ENCODE data around the gene PLCH2. TPM values are rescaled to one million over a fixed set of nuclear protein-coding genes. Genes with fewer than 3 reads are reported as not detected.

PLCH2 gene
- total RNA-seq, 1 donor from 2014 or later, result 3.8 TPM

DNA sequence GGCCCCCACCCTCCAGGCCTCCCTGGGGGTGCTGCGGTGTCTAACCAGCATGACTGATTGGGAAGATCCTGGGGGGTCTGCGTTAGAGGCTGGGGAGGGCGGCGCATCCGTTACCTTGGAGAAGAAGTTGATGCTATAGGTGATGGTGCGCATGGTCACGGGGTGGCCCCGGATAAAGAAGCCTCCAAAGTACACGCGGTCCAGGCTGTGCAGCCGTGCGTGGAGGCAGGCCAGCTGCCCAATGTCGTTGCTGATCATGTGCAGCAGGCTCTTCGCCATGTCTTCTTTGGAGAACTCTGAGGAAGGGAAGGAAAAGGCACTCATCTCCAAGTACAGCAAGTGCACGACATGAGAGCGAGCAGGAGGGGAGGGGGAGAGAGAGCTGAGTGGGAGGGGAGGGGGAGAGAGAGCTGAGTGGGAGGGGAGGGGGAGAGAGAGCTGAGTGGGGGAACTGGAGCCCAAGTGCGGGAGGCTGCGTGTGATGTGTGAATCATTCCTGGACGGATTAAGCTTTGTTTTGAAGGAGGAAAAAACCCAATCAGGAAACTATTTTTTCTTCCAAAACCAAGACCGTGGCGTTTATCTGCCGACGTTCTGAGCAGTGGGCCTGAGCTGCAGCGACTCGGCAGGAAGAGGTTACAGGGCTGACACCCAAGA, 43.1 kb downstream of the PLCH2 start:
- no peaks in the 10 kb centered on the region for H3K9me3 ChIP-seq
- H3K36me3 ChIP-seq, result peaks cover 76% of the 10 kb centered on the region
- DNase-seq (no peak), ATAC-seq (no peak)
- no peaks in the 10 kb centered on the region for H3K27me3 ChIP-seq (ENCODE audit: low read depth)
- H3K27ac ChIP-seq, result no peak overlapping the region
- intact Hi-C loops (cut with DNase I), result no loop called here
- peaks cover 14% of the 10 kb centered on the region for H3K4me1 ChIP-seq
- TF ChIP-seq, protein P1, sequence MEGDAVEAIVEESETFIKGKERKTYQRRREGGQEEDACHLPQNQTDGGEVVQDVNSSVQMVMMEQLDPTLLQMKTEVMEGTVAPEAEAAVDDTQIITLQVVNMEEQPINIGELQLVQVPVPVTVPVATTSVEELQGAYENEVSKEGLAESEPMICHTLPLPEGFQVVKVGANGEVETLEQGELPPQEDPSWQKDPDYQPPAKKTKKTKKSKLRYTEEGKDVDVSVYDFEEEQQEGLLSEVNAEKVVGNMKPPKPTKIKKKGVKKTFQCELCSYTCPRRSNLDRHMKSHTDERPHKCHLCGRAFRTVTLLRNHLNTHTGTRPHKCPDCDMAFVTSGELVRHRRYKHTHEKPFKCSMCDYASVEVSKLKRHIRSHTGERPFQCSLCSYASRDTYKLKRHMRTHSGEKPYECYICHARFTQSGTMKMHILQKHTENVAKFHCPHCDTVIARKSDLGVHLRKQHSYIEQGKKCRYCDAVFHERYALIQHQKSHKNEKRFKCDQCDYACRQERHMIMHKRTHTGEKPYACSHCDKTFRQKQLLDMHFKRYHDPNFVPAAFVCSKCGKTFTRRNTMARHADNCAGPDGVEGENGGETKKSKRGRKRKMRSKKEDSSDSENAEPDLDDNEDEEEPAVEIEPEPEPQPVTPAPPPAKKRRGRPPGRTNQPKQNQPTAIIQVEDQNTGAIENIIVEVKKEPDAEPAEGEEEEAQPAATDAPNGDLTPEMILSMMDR (IDR thresholded peaks at IDR 0.05), result no peak
- H3K4me3 ChIP-seq, result no peak overlapping the region

GRCh38 chr1:2519729-2520128, 43.6 kb downstream of the PLCH2 start:
- no peak overlapping the region for H3K4me3 ChIP-seq
- H3K9me3 ChIP-seq, result no peaks in the 10 kb centered on the region
- DNase-seq, result no peak
- ATAC-seq, result no peak
- peaks cover 19% of the 10 kb centered on the region for H3K4me1 ChIP-seq
- no peak overlapping the region for H3K27ac ChIP-seq
- no peaks in the 10 kb centered on the region for H3K27me3 ChIP-seq (ENCODE audit: low read depth)
- peaks cover 72% of the 10 kb centered on the region for H3K36me3 ChIP-seq
- TF ChIP-seq, protein P1 (IDR thresholded peaks at IDR 0.05), result no peak
- intact Hi-C loops (cut with DNase I), result no loop called here

DNA sequence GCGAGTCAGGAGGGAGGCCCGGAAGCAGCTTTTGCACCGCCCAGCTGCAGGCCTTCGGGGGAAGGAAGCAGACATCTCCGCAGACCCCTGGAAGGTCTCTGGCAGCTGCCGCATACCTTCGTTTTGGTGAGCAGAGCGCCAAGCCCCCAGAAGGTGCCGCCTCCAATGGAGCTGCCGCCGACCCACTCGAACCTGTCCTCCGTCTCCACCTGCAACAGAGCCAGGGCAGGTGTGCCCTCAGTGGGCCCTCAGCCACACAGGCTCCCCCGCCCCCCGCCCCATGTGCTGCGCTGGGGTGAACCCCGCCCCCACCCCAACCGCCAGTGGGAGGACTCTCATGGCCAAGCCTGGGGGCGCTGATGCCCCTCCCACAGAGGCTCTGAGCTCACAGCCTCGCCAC, 44.1 kb downstream of the PLCH2 start:
- H3K4me3 ChIP-seq, result no peak overlapping the region
- H3K27me3 ChIP-seq (ENCODE audit: low read depth), result no peaks in the 10 kb centered on the region
- intact Hi-C loops (cut with DNase I), result no loop called here
- TF ChIP-seq, protein P1 (IDR thresholded peaks at IDR 0.05), result no peak
- no peak overlapping the region for H3K27ac ChIP-seq
- peaks cover 67% of the 10 kb centered on the region for H3K36me3 ChIP-seq
- H3K9me3 ChIP-seq, result no peaks in the 10 kb centered on the region
- peaks cover 24% of the 10 kb centered on the region for H3K4me1 ChIP-seq
- ATAC-seq (no peak), DNase-seq (no peak)

- DNase-seq (no peak), ATAC-seq (no peak)
- TF ChIP-seq, protein P1 (IDR thresholded peaks at IDR 0.05), result no peak
- intact Hi-C loops (cut with DNase I), result no loop called here
- no peaks in the 10 kb centered on the region for H3K9me3 ChIP-seq
- no peak overlapping the region for H3K4me3 ChIP-seq
- peaks cover 30% of the 10 kb centered on the region for H3K4me1 ChIP-seq
- H3K27me3 ChIP-seq (ENCODE audit: low read depth), result no peaks in the 10 kb centered on the region
- peaks cover 62% of the 10 kb centered on the region for H3K36me3 ChIP-seq
- no peak overlapping the region for H3K27ac ChIP-seq
Observed at GRCh38 chr1:2520806-2521205, 44.7 kb downstream of the PLCH2 start.

GRCh38 chr1:2522230-2522629, 46.1 kb downstream of the PLCH2 start:
- DNase-seq (no peak), ATAC-seq (no peak)
- TF ChIP-seq, protein P1 (IDR thresholded peaks at IDR 0.05), result no peak
- peaks cover 48% of the 10 kb centered on the region for H3K36me3 ChIP-seq
- intact Hi-C loops (cut with DNase I), result no loop called here
- H3K4me3 ChIP-seq, result no peak overlapping the region
- no peak overlapping the region for H3K27ac ChIP-seq
- H3K9me3 ChIP-seq, result no peaks in the 10 kb centered on the region
- peaks cover 38% of the 10 kb centered on the region for H3K4me1 ChIP-seq
- H3K27me3 ChIP-seq (ENCODE audit: low read depth), result peaks cover under 1% of the 10 kb centered on the region
